Right cardiac atrium (tissue), 5 donors: ENCODE measurements around the gene CDKN3. TPM values are rescaled to one million over a fixed set of nuclear protein-coding genes. Genes with fewer than 3 reads are reported as not detected.
"Not testable (repeated sequence)": the region's sequence is repeated elsewhere in the genome, so short reads cannot be mapped to it uniquely, and the experiment has no call there.

ENCODE experiments used
- ATAC-seq, 2 donors: fragments of 200-7000 bp; cut with Tn5 transposase; one replicate each; pipeline versions ENCODE4 v1.8.0 to v1.9.1; 2020; ENCODE audit warnings: moderate library complexity in 2 of 2, mild to moderate bottlenecking in 1 of 2
- DNase-seq, 3 donors: peaks; one replicate each; pipeline ENCODE4 v3.0.0-alpha.2; 2020
- H3K27ac ChIP-seq: one replicate; pipeline ENCODE4 v1.5.1; 2013; ENCODE audit warnings: mild to moderate bottlenecking, low read length, control low read depth, moderate library complexity
- H3K27me3 ChIP-seq: one replicate; pipeline ENCODE4 v1.6.1; 2013; ENCODE audit not compliant: control insufficient read depth, insufficient read depth
- H3K4me1 ChIP-seq: one replicate; pipeline ENCODE4 v1.6.1; 2013; ENCODE audit warnings: low read length; ENCODE audit not compliant: control insufficient read depth, insufficient read depth
- H3K4me3 ChIP-seq: one replicate; pipeline ENCODE4 v1.5.1; 2013; ENCODE audit warnings: low read length, control low read depth
- H3K9me3 ChIP-seq: one replicate; pipeline ENCODE4 v1.6.1; 2013; ENCODE audit warnings: low read length; ENCODE audit not compliant: control insufficient read depth
- WGBS: extraction: QIAGEN DNeasy Blood & Tissue Kit; methylation state at CpG from one replicate; pipeline ENCODE4 v1.1.7; 2013; 5-methylcytosine and 5-hydroxymethylcytosine counted together
- intact Hi-C, 4 donors: fragments of 100-400 bp; cut with DNase I; formaldehyde crosslinking; loops; one replicate each; pipeline versions ENCODE4 v1.11.0 to v1.14.0; 2022 to 2023
- polyA plus RNA-seq: library from polyadenylated mRNA; stranded (reverse); fragments of 200-250 nt; gene quantifications from one replicate; pipeline ENCODE4 v1.2.3, GENCODE V29; 2013
- total RNA-seq, 4 donors: library from RNA; stranded (reverse); fragmentation: NEBNext Ultra II Directional; extraction: Animal tissue kit (Norgen Biotek cat#: 25700); gene quantifications; one replicate each; pipeline ENCODE4 v1.2.1, GENCODE V29; 2021
- donor health status: healthy with polysubstance abuse.
- donor health status: DM: no; HTN: yes; CAD: no.
- donor health status: DM: no; HTN: no; CAD: no.
- donor health status: DM: no; HTN: yes; CAD: no; lungs with severe emphysema.
- donor health status: DM: yes; HTN: yes; CAD: no.

Gene CDKN3
- total and polyA plus RNA-seq, 5 donors: 3.5 to 10.4 (median 7.6) TPM

GRCh38 chr14:54374117-54374884, 22.5 kb upstream of the CDKN3 start:
- ATAC-seq: peak; percentile 36 to 47
- H3K4me3 ChIP-seq: no peak overlapping the region
- no peak overlapping the region for H3K27ac ChIP-seq
- no peaks in the 10 kb centered on the region for H3K27me3 ChIP-seq
- 55% methylated on average over 7 of the region's 7 CpGs for WGBS
- H3K9me3 ChIP-seq: no peaks in the 10 kb centered on the region
- DNase-seq: no peak
- intact Hi-C loops: no loop called here
- no peaks in the 10 kb centered on the region for H3K4me1 ChIP-seq

- Histone ChIP-seq H3K27ac (no peak overlapping the region), H3K9me3 (no peaks in the 10 kb centered on the region), H3K4me1 (no peaks in the 10 kb centered on the region), H3K27me3 (no peaks in the 10 kb centered on the region), H3K4me3 (no peak overlapping the region)
- no peak for DNase-seq
- intact Hi-C loops: no loop called here
- ATAC-seq: no peak
- 49% methylated on average over 7 of the region's 7 CpGs for WGBS
Measured at GRCh38 chr14:54377501-54377900, 19.3 kb upstream of the CDKN3 start.

GRCh38 chr14:54378893-54379292, 17.9 kb upstream of the CDKN3 start:
- DNase-seq, H3K4me3 ChIP-seq, H3K27ac ChIP-seq, H3K9me3 ChIP-seq, intact Hi-C loops, H3K27me3 ChIP-seq, ATAC-seq, H3K4me1 ChIP-seq: not testable (repeated sequence)
- WGBS: 86% methylated on average over 5 of the region's 5 CpGs

- H3K27ac ChIP-seq, H3K4me3 ChIP-seq, H3K4me1 ChIP-seq, intact Hi-C loops, H3K27me3 ChIP-seq, ATAC-seq, H3K9me3 ChIP-seq, DNase-seq: not testable (repeated sequence)
- 50% methylated on average over 3 of the region's 3 CpGs for WGBS
Measured at GRCh38 chr14:54380558-54380957, 16.2 kb upstream of the CDKN3 start.

- Histone ChIP-seq H3K27me3 (no peaks in the 10 kb centered on the region), H3K9me3 (no peaks in the 10 kb centered on the region), H3K4me3 (no peak overlapping the region), H3K4me1 (no peaks in the 10 kb centered on the region), H3K27ac (no peak overlapping the region)
- intact Hi-C loops: no loop called here
- DNase-seq: no peak
- no peak for ATAC-seq
Measured at GRCh38 chr14:54381821-54382220, 15.0 kb upstream of the CDKN3 start.

- H3K27me3 ChIP-seq: no peaks in the 10 kb centered on the region
- intact Hi-C loops: no loop called here
- WGBS: 92% methylated on average over 4 of the region's 4 CpGs
- no peaks in the 10 kb centered on the region for H3K9me3 ChIP-seq
- H3K4me1 ChIP-seq: no peaks in the 10 kb centered on the region
- no peak overlapping the region for H3K27ac ChIP-seq
- DNase-seq (no peak), ATAC-seq (no peak)
- H3K4me3 ChIP-seq: no peak overlapping the region
Measured at GRCh38 chr14:54383835-54384234, 13.0 kb upstream of the CDKN3 start.

- 83% methylated on average over 4 of the region's 4 CpGs for WGBS
- Histone ChIP-seq H3K4me1 (no peaks in the 10 kb centered on the region), H3K27me3 (no peaks in the 10 kb centered on the region), H3K9me3 (no peaks in the 10 kb centered on the region), H3K27ac (no peak overlapping the region), H3K4me3 (no peak overlapping the region)
- intact Hi-C loops: no loop called here
- DNase-seq: no peak
- no peak for ATAC-seq
Measured at GRCh38 chr14:54385556-54385955, 11.3 kb upstream of the CDKN3 start.

GRCh38 chr14:54387328-54387727, 9.5 kb upstream of the CDKN3 start:
- Histone ChIP-seq H3K4me3 (no peak overlapping the region), H3K27me3 (no peaks in the 10 kb centered on the region), H3K9me3 (no peaks in the 10 kb centered on the region), H3K27ac (no peak overlapping the region), H3K4me1 (no peaks in the 10 kb centered on the region)
- no peak for DNase-seq
- intact Hi-C loops: no loop called here
- WGBS: 95% methylated on average over 5 of the region's 5 CpGs
- no peak for ATAC-seq

- intact Hi-C loops: no loop called here
- Histone ChIP-seq H3K27ac (no peak overlapping the region), H3K4me1 (no peaks in the 10 kb centered on the region), H3K27me3 (no peaks in the 10 kb centered on the region), H3K9me3 (no peaks in the 10 kb centered on the region), H3K4me3 (no peak overlapping the region)
- no peak for DNase-seq
- no peak for ATAC-seq
- WGBS: 89% methylated on average over 14 of the region's 14 CpGs
Measured at GRCh38 chr14:54392131-54392859, 4.5 kb upstream of the CDKN3 start.

- H3K9me3 ChIP-seq, ATAC-seq, H3K27me3 ChIP-seq, H3K4me3 ChIP-seq, intact Hi-C loops, H3K4me1 ChIP-seq, H3K27ac ChIP-seq: not testable (repeated sequence)
- WGBS: 94% methylated on average over 68 of the region's 68 CpGs
- DNase-seq: peak in 1 of 3 donors; percentile 39
Measured at GRCh38 chr14:54392986-54393884, 3.6 kb upstream of the CDKN3 start.

GRCh38 chr14:54394596-54394995, 2.2 kb upstream of the CDKN3 start:
- no peaks in the 10 kb centered on the region for H3K27me3 ChIP-seq
- no peak overlapping the region for H3K4me3 ChIP-seq
- H3K27ac ChIP-seq: no peak overlapping the region
- no peaks in the 10 kb centered on the region for H3K9me3 ChIP-seq
- H3K4me1 ChIP-seq: no peaks in the 10 kb centered on the region
- ATAC-seq (no peak), DNase-seq (peak in 1 of 3 donors; percentile 40)
- intact Hi-C loops: no loop called here
- 95% methylated on average over 27 of the region's 27 CpGs for WGBS
